ENCODE measurements around the gene RBM6.
"Not testable (repeated sequence)": the region's sequence is repeated elsewhere in the genome, so short reads cannot be mapped to it uniquely, and the experiment has no call there.

Gene RBM6

GRCh38 chr3:49939858-49940666 is at the start of gene RBM6:
Gene RBM6 (plus strand): TSS chr3:49940150. CDS start chr3:49962642, 22,492 bp downstream.
- H3K36me3 ChIP-seq (ENCODE audit: insufficient read depth, low read length): peaks cover 3% of the 10 kb centered on the region; the same call in 1 of the 2 replicates

GRCh38 chr3:49895791-49896190 is 44.2 kb upstream of the RBM6 start:
- Histone ChIP-seq H3K36me3 (ENCODE audit: insufficient read depth, low read length) (no peaks in the 10 kb centered on the region), H3K9me3 (ENCODE audit: control insufficient read depth, insufficient read depth, low read length) (no peaks in the 10 kb centered on the region), H3K4me1 (ENCODE audit: insufficient read depth, low read length) (peaks cover 7% of the 10 kb centered on the region; the same call in 1 of the 2 replicates), H3K9ac (ENCODE audit: low read depth, low read length) (no peak overlapping the region)

More at GRCh38 chr3:49939858-49940666, at the start of gene RBM6:
- H3K9me3 ChIP-seq (ENCODE audit: control insufficient read depth, insufficient read depth, low read length): no peaks in the 10 kb centered on the region
- H3K4me1 ChIP-seq (ENCODE audit: insufficient read depth, low read length): peaks cover 5% of the 10 kb centered on the region; the same call in 1 of the 2 replicates
- H3K9ac ChIP-seq (ENCODE audit: low read depth, low read length): peak within 1 kb of the TSS; percentile 92

GRCh38 chr3:49896345-49896744 is 43.6 kb upstream of the RBM6 start:
- no peaks in the 10 kb centered on the region for H3K9me3 ChIP-seq (ENCODE audit: control insufficient read depth, insufficient read depth, low read length)
- no peak overlapping the region for H3K9ac ChIP-seq (ENCODE audit: low read depth, low read length)
- H3K36me3 ChIP-seq (ENCODE audit: insufficient read depth, low read length): no peaks in the 10 kb centered on the region
- H3K4me1 ChIP-seq (ENCODE audit: insufficient read depth, low read length): peaks cover 7% of the 10 kb centered on the region; the same call in 1 of the 2 replicates

- no peaks in the 10 kb centered on the region for H3K36me3 ChIP-seq (ENCODE audit: insufficient read depth, low read length)
- no peak overlapping the region for H3K9ac ChIP-seq (ENCODE audit: low read depth, low read length)
- peaks cover 8% of the 10 kb centered on the region; the same call in 1 of the 2 replicates for H3K4me1 ChIP-seq (ENCODE audit: insufficient read depth, low read length)
- H3K9me3 ChIP-seq (ENCODE audit: control insufficient read depth, insufficient read depth, low read length): no peaks in the 10 kb centered on the region
Measured at GRCh38 chr3:49898991-49899390, 41.0 kb upstream of the RBM6 start.

GRCh38 chr3:49899815-49900214 is 40.1 kb upstream of the RBM6 start:
- Histone ChIP-seq H3K36me3 (ENCODE audit: insufficient read depth, low read length) (no peaks in the 10 kb centered on the region), H3K9me3 (ENCODE audit: control insufficient read depth, insufficient read depth, low read length) (no peaks in the 10 kb centered on the region), H3K4me1 (ENCODE audit: insufficient read depth, low read length) (peaks cover 10% of the 10 kb centered on the region; the same call in 1 of the 2 replicates), H3K9ac (ENCODE audit: low read depth, low read length) (no peak overlapping the region)

- no peak overlapping the region for H3K9ac ChIP-seq (ENCODE audit: low read depth, low read length)
- H3K9me3 ChIP-seq (ENCODE audit: control insufficient read depth, insufficient read depth, low read length): no peaks in the 10 kb centered on the region
- H3K4me1 ChIP-seq (ENCODE audit: insufficient read depth, low read length): peaks cover 11% of the 10 kb centered on the region
- no peaks in the 10 kb centered on the region for H3K36me3 ChIP-seq (ENCODE audit: insufficient read depth, low read length)
Measured at GRCh38 chr3:49900491-49901153, 39.3 kb upstream of the RBM6 start.

GRCh38 chr3:49901366-49902339 is 38.3 kb upstream of the RBM6 start:
- Histone ChIP-seq H3K36me3 (ENCODE audit: insufficient read depth, low read length) (no peaks in the 10 kb centered on the region), H3K4me1 (ENCODE audit: insufficient read depth, low read length) (peaks cover 17% of the 10 kb centered on the region), H3K9me3 (ENCODE audit: control insufficient read depth, insufficient read depth, low read length) (no peaks in the 10 kb centered on the region), H3K9ac (ENCODE audit: low read depth, low read length) (no peak overlapping the region)

GRCh38 chr3:49902511-49903345 is 37.2 kb upstream of the RBM6 start:
- no peaks in the 10 kb centered on the region for H3K36me3 ChIP-seq (ENCODE audit: insufficient read depth, low read length)
- H3K4me1 ChIP-seq (ENCODE audit: insufficient read depth, low read length): peaks cover 17% of the 10 kb centered on the region
- H3K9me3 ChIP-seq (ENCODE audit: control insufficient read depth, insufficient read depth, low read length): no peaks in the 10 kb centered on the region
- H3K9ac ChIP-seq (ENCODE audit: low read depth, low read length): no peak overlapping the region

- Histone ChIP-seq H3K9me3 (ENCODE audit: control insufficient read depth, insufficient read depth, low read length) (no peaks in the 10 kb centered on the region), H3K36me3 (ENCODE audit: insufficient read depth, low read length) (no peaks in the 10 kb centered on the region), H3K9ac (ENCODE audit: low read depth, low read length) (peak within 1 kb of the TSS; percentile 43), H3K4me1 (ENCODE audit: insufficient read depth, low read length) (peaks cover 17% of the 10 kb centered on the region)
Measured at GRCh38 chr3:49903451-49904424, 36.2 kb upstream of the RBM6 start, which contains the start of gene MST1R. Gene MST1R (minus strand): TSS chr3:49903873. CDS start chr3:49903609, 264 bp downstream.

GRCh38 chr3:49904448-49904847 is 35.5 kb upstream of the RBM6 start:
- peaks cover 17% of the 10 kb centered on the region for H3K4me1 ChIP-seq (ENCODE audit: insufficient read depth, low read length)
- H3K9ac ChIP-seq (ENCODE audit: low read depth, low read length); H3K36me3 ChIP-seq (ENCODE audit: insufficient read depth, low read length); H3K9me3 ChIP-seq (ENCODE audit: control insufficient read depth, insufficient read depth, low read length): not testable (repeated sequence)

- H3K36me3 ChIP-seq (ENCODE audit: insufficient read depth, low read length): no peaks in the 10 kb centered on the region
- peaks cover 16% of the 10 kb centered on the region for H3K4me1 ChIP-seq (ENCODE audit: insufficient read depth, low read length)
- no peaks in the 10 kb centered on the region for H3K9me3 ChIP-seq (ENCODE audit: control insufficient read depth, insufficient read depth, low read length)
- peak overlapping the region; percentile 23; the same call in 1 of the 2 replicates for H3K9ac ChIP-seq (ENCODE audit: low read depth, low read length)
Measured at GRCh38 chr3:49906073-49906743, 33.7 kb upstream of the RBM6 start.

Data from ES-I3 (cell line).